ENCODE results near the gene GRAMD1B.

Gene GRAMD1B

DNA sequence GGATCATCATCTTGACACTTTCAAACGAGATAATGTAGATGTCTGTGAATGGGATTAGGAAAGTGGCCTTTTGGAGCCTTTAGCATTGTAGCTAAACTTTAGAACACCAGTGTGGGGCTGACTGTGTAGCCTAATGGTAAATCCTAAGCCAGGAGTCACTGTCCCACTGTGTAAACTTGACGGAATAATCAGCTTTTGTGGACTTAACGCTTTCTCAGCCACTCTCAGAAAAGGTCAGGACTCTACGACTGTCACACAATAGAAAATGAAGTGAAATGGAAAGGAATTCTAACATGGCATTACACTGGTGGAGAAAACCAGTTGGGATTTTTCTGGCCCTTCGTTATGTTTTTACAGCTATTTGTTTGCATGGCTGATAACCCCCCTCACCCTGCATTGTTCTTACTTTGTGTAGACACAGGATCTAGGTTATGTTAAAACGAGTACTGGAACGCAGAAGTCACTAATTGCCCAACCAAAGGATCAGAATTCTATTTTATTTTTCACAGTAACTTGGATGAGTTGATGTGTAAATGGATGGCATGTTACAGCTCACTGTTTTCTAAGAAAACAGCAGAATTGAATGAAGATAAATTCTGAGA lies 22.0 kb upstream of the GRAMD1B start:
- Mint-ChIP-seq H3K27ac (no peak overlapping the region), H3K27me3 (ENCODE audit: low read depth, poor library complexity) (peaks cover 29% of the 10 kb centered on the region), H3K4me3 (no peak overlapping the region), H3K9me3 (no peaks in the 10 kb centered on the region), H3K4me1 (peaks cover 41% of the 10 kb centered on the region), H3K36me3 (ENCODE audit: low read depth) (no peaks in the 10 kb centered on the region)
- TF ChIP-seq CTCF (IDR thresholded peaks at IDR 0.05), result no peak
- no peak for DNase-seq

DNA sequence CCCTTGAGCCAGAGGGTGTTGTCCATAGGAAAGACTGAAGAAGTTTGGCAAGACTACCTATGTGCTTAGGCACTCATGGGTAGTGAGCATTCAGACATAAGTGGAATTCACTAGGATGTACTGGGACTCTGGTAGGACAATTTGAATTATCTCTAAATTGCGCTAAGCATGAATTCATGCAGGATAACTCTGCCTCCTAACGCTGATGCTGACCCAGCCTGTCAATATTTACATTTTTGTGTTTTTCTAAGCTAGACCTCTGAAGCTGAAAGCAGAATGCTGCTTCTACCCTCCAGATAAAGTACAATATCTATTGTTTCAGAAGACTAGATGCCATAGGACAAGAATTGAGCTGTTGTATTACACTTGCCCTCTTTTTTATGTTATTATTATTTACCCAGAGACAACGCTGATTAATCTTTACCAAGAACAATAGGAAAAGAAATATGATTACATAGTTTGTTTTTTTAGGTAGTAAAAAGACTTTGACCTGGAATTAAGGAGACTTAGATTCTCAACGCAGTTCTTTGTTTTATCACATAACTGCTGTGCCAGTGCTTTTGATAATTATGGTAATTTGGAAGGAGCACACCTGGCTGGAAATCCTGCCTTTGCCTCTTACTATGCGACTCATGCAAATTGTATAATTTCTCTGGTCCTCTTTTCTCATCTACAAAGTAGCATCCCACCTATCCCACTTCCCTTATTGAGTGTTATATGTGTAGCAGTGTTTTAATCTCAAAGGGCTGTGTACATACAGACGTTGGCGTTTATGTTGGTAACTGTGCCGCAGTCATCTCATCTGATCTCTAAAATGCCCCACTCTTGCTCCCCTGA lies 21.2 kb upstream of the GRAMD1B start:
- H3K4me3 Mint-ChIP-seq, result no peak overlapping the region
- no peak for TF ChIP-seq CTCF (IDR thresholded peaks at IDR 0.05)
- H3K36me3 Mint-ChIP-seq (ENCODE audit: low read depth), result no peaks in the 10 kb centered on the region
- H3K27ac Mint-ChIP-seq, result no peak overlapping the region
- peaks cover 31% of the 10 kb centered on the region for H3K27me3 Mint-ChIP-seq (ENCODE audit: low read depth, poor library complexity)
- no peak for DNase-seq
- no peaks in the 10 kb centered on the region for H3K9me3 Mint-ChIP-seq
- H3K4me1 Mint-ChIP-seq, result peaks cover 39% of the 10 kb centered on the region

DNA sequence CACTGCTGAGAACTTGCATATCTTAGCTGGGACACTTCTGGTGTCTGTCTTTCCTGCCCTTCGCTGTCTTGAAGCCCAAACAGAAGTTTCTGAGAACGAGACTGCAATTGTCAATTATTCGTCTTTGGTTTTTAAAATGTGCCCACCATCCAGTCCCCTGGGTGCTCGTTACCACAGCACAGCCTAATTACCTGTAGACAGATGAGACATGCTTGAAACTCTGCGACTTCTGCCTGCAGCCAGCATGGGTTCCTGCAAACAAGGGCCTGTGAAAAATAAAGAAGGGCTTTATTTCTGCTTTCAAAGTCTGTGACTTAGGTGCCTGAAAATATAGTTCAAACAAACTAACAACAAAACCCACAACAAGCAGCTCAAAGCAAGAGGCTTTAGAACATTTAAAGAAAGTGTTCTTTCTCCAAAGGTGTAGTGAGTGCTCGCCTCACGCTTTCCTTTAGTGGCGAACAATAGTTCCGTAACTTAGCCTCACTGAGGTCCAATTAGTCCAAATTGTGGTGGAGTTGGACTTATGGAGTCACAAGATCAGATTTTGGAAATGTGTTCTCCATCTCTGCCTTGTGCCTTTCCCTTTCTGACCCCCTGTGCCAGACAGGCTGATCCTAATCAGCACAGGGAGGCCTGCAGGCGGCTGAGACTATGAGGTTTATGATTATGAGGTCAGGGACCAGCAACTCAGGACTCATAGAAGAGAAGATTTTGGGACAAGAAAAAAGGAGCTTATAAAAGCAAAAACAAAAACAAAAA lies 20.4 kb upstream of the GRAMD1B start:
- no peak for TF ChIP-seq CTCF (IDR thresholded peaks at IDR 0.05)
- no peak overlapping the region for H3K4me3 Mint-ChIP-seq
- H3K27me3 Mint-ChIP-seq (ENCODE audit: low read depth, poor library complexity), result peaks cover 31% of the 10 kb centered on the region
- peaks cover 31% of the 10 kb centered on the region for H3K4me1 Mint-ChIP-seq
- no peaks in the 10 kb centered on the region for H3K9me3 Mint-ChIP-seq
- no peak for DNase-seq
- H3K27ac Mint-ChIP-seq, result no peak overlapping the region
- no peaks in the 10 kb centered on the region for H3K36me3 Mint-ChIP-seq (ENCODE audit: low read depth)

DNA sequence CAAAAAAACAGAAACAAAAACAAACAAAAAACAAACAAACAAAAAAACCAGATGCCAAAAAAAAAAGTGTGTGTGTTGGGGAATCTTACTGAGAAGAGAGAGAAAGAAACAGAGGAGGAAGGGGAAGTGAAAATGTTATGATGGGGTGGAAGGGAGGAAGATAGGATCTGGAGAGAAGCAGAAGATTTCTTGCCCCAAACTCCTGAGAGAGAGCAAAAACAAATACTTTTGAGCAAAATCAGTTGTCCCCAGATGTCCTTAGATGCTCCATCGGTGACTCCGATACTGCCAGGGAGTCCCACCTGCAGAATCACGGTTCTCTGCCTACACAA lies 19.9 kb upstream of the GRAMD1B start:
- Mint-ChIP-seq H3K27ac (no peak overlapping the region), H3K4me3 (no peak overlapping the region), H3K27me3 (ENCODE audit: low read depth, poor library complexity) (peaks cover 33% of the 10 kb centered on the region), H3K36me3 (ENCODE audit: low read depth) (no peaks in the 10 kb centered on the region), H3K9me3 (no peaks in the 10 kb centered on the region), H3K4me1 (peaks cover 25% of the 10 kb centered on the region)
- no peak for TF ChIP-seq CTCF (IDR thresholded peaks at IDR 0.05)
- DNase-seq, result no peak

DNA sequence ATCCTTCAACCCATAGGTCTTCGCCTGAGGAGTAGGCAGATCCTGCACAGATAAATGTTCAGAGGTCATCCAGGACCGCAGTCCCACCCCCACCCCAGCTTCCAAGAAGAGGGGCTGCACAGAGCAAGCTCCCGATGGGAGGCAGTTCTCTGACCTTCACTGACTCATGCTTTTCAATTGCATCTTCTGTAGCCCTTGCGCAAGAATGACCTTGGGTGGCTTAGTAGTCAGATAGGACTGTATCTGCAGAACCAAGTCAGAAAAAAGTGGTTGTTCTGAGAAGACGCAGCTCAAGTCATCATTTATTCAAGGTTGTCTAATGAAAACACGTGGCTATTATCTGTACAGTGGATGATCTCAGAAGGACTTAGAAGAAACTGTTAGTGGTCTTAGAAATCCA lies 16.4 kb upstream of the GRAMD1B start:
- DNase-seq, result no peak
- no peak for TF ChIP-seq CTCF (IDR thresholded peaks at IDR 0.05)
- Mint-ChIP-seq H3K27ac (no peak overlapping the region), H3K36me3 (ENCODE audit: low read depth) (no peaks in the 10 kb centered on the region), H3K27me3 (ENCODE audit: low read depth, poor library complexity) (peaks cover 26% of the 10 kb centered on the region), H3K4me1 (peaks cover 9% of the 10 kb centered on the region), H3K4me3 (no peak overlapping the region), H3K9me3 (no peaks in the 10 kb centered on the region)
